HEK293 (cell line): ENCODE results near the gene OTUD1.

Experiments used
- CTCF ChIP-seq: fragments of 450-650 bp; formaldehyde crosslinking; IDR thresholded peaks from 2 replicates; pipeline ENCODE4 v1.5.1; 2016; ENCODE audit warnings: missing biosample characterization, missing genetic modification characterization
- ZNF132 ChIP-seq: fragments of 450-650 bp; formaldehyde crosslinking; IDR thresholded peaks from 2 replicates; pipeline ENCODE4 v1.5.1; 2017; ENCODE audit warnings: missing biosample characterization, missing genetic modification characterization, borderline replicate concordance
- ZNF175 ChIP-seq: fragments of 450-650 bp; formaldehyde crosslinking; IDR thresholded peaks from 2 replicates; pipeline ENCODE4 v1.5.1; 2016; ENCODE audit warnings: missing biosample characterization, missing genetic modification characterization
- ZNF23 ChIP-seq: fragments of 450-650 bp; formaldehyde crosslinking; IDR thresholded peaks from 2 replicates; pipeline ENCODE4 v1.5.1; 2016; ENCODE audit warnings: missing biosample characterization, missing genetic modification characterization, borderline replicate concordance
- ZNF639 ChIP-seq: fragments of 450-650 bp; formaldehyde crosslinking; IDR thresholded peaks from 2 replicates; pipeline ENCODE4 v1.5.1; 2016; ENCODE audit warnings: missing biosample characterization, missing genetic modification characterization
- TF ChIP-seq, protein P1 (sequence below): fragments of 450-650 bp; IDR thresholded peaks from 2 replicates; pipeline ENCODE4 v1.5.1; 2018; ENCODE audit warnings: missing biosample characterization, missing genetic modification characterization
- TF ChIP-seq, protein P2 (sequence below): fragments of 450-650 bp; formaldehyde crosslinking; IDR thresholded peaks from 2 replicates; pipeline ENCODE4 v1.5.1; 2016; ENCODE audit warnings: missing biosample characterization, missing genetic modification characterization

DNA sequence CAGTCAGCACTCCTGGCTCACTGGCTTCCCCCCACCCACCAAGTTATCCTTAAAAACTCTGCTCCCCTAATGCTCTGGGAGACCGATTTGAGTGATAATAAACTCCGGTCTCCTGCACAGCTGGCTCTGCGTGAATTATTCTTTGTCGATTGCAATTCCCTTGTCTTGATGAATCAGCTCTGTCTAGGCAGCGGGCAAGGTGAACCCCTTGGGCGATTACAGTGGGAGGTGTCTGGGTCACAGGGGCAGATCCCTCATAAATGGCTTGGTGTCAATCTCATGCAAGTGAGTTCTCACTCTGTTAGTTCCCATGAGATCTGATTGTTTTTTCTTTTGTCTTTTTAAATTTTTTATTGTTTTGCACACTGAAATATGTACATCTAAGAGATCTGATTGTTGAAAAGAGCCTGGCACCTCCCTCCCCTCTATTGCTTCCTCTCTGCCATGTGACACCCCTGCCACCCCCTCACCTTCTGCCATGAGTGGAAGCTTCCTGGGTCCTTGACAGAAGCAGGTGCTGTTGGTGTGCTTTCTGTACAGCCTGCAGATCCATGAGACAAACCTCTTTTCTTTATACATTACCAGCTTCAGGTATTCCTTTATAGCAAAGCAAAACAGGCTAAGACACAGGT, 20.5 kb downstream of the OTUD1 start:
- TF ChIP-seq ZNF132 (tag by site-specific recombination): no peak
- no peak for TF ChIP-seq ZNF175 (tag by site-specific recombination)
- TF ChIP-seq, protein P1, sequence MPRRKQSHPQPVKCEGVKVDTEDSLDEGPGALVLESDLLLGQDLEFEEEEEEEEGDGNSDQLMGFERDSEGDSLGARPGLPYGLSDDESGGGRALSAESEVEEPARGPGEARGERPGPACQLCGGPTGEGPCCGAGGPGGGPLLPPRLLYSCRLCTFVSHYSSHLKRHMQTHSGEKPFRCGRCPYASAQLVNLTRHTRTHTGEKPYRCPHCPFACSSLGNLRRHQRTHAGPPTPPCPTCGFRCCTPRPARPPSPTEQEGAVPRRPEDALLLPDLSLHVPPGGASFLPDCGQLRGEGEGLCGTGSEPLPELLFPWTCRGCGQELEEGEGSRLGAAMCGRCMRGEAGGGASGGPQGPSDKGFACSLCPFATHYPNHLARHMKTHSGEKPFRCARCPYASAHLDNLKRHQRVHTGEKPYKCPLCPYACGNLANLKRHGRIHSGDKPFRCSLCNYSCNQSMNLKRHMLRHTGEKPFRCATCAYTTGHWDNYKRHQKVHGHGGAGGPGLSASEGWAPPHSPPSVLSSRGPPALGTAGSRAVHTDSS (tag by site-specific recombination): no peak
- TF ChIP-seq CTCF (tag by site-specific recombination): no peak
- no peak for TF ChIP-seq ZNF639 (tag by site-specific recombination)
- TF ChIP-seq ZNF23 (tag by site-specific recombination): no peak
- TF ChIP-seq, protein P2, sequence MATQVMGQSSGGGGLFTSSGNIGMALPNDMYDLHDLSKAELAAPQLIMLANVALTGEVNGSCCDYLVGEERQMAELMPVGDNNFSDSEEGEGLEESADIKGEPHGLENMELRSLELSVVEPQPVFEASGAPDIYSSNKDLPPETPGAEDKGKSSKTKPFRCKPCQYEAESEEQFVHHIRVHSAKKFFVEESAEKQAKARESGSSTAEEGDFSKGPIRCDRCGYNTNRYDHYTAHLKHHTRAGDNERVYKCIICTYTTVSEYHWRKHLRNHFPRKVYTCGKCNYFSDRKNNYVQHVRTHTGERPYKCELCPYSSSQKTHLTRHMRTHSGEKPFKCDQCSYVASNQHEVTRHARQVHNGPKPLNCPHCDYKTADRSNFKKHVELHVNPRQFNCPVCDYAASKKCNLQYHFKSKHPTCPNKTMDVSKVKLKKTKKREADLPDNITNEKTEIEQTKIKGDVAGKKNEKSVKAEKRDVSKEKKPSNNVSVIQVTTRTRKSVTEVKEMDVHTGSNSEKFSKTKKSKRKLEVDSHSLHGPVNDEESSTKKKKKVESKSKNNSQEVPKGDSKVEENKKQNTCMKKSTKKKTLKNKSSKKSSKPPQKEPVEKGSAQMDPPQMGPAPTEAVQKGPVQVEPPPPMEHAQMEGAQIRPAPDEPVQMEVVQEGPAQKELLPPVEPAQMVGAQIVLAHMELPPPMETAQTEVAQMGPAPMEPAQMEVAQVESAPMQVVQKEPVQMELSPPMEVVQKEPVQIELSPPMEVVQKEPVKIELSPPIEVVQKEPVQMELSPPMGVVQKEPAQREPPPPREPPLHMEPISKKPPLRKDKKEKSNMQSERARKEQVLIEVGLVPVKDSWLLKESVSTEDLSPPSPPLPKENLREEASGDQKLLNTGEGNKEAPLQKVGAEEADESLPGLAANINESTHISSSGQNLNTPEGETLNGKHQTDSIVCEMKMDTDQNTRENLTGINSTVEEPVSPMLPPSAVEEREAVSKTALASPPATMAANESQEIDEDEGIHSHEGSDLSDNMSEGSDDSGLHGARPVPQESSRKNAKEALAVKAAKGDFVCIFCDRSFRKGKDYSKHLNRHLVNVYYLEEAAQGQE (tag by site-specific recombination): no peak
